Activated CD4-positive, alpha-beta T cell treated with anti-CD3 and anti-CD28 coated beads for 36 hours (primary cell): Measurements from ENCODE around the gene PHF12. TPM values are rescaled to one million over a fixed set of nuclear protein-coding genes. Genes with fewer than 3 reads are reported as not detected.
"Not testable (repeated sequence)": the region's sequence is repeated elsewhere in the genome, so short reads cannot be mapped to it uniquely, and the experiment has no call there.

Source experiments
- ATAC-seq: fragments of 200-7000 bp; cut with Tn5 transposase; one replicate; pipeline ENCODE4 v1.10.0; 2021; ENCODE audit warnings: mild to moderate bottlenecking, moderate library complexity
- CTCF ChIA-PET: fragments of 350-600 bp; sonication (Branson Sonifier 250); formaldehyde crosslinking; loops from one replicate; lab custom pipeline; 2021; ENCODE audit warnings: antibody characterized with exemption; lab: Charles Lee
- POLR2A ChIA-PET: fragments of 350-600 bp; sonication (Branson Sonifier 250); formaldehyde crosslinking; loops from one replicate; lab custom pipeline; 2021; ENCODE audit warnings: antibody characterized with exemption, inconsistent platforms; lab: Charles Lee
- DNase-seq: peaks from one replicate; pipeline ENCODE4 v3.0.0-alpha.2; 2020
- H3K27ac Mint-ChIP-seq: one replicate; pipeline ENCODE4 v1.8.0; 2021; ENCODE audit warnings: mixed read lengths
- H3K27me3 Mint-ChIP-seq: one replicate; pipeline ENCODE4 v1.8.0; 2021; ENCODE audit warnings: mixed read lengths
- H3K36me3 Mint-ChIP-seq: one replicate; pipeline ENCODE4 v1.8.0; 2021; ENCODE audit warnings: low read depth, mixed read lengths
- H3K4me1 Mint-ChIP-seq: one replicate; pipeline ENCODE4 v1.8.0; 2021; ENCODE audit warnings: mixed read lengths
- H3K4me3 Mint-ChIP-seq: one replicate; pipeline ENCODE4 v1.8.0; 2021; ENCODE audit warnings: mild to moderate bottlenecking, moderate library complexity, mixed read lengths
- H3K9me3 Mint-ChIP-seq: one replicate; pipeline ENCODE4 v1.8.0; 2021; ENCODE audit warnings: low read depth, mixed read lengths
- intact Hi-C, 2 experiments: fragments of 100-400 bp; cut with DNase I in 1 of 2; cut with micrococcal nuclease in 1 of 2; formaldehyde crosslinking; loops; one replicate each; pipeline versions ENCODE4 v1.14.2 to v1.15.1; 2022 to 2024; cut with DNase I, micrococcal nuclease
- total RNA-seq, 2 experiments: library from RNA; stranded (reverse); gene quantifications; one replicate each; pipeline ENCODE4 v1.2.3, GENCODE V29; 2021

PHF12 gene
- total RNA-seq, 2 experiments from 2014 or later = 48.6 to 52.3 TPM

GRCh38 chr17:28934508-28934907, 16.8 kb downstream of the PHF12 start:
- ATAC-seq, intact Hi-C loops, H3K9me3 Mint-ChIP-seq, H3K4me3 Mint-ChIP-seq, DNase-seq, POLR2A ChIA-PET, H3K27me3 Mint-ChIP-seq, H3K27ac Mint-ChIP-seq: not testable (repeated sequence)
- H3K36me3 Mint-ChIP-seq = peaks cover 43% of the 10 kb centered on the region
- CTCF ChIA-PET = interaction anchor here (0.7 to 4.6 kb wide), 8 partner anchors 9 to 208 kb away, joined by 3 to 20 read pairs (median 4); partner anchors contain the start of gene TLCD1
- H3K4me1 Mint-ChIP-seq = peaks cover 64% of the 10 kb centered on the region

GRCh38 chr17:28929787-28930186, 21.5 kb downstream of the PHF12 start:
- H3K4me3 Mint-ChIP-seq = no peak overlapping the region
- no peak for ATAC-seq
- peak overlapping the region; percentile 60 for H3K27ac Mint-ChIP-seq
- H3K4me1 Mint-ChIP-seq = peaks cover 62% of the 10 kb centered on the region
- DNase-seq = no peak
- POLR2A ChIA-PET = interaction anchor here (0.7 kb wide), 1 partner anchor 168 kb away, joined by 3 read pairs; no protein-coding TSS in a partner anchor
- H3K27me3 Mint-ChIP-seq = no peaks in the 10 kb centered on the region
- CTCF ChIA-PET = interaction anchor here (0.6 to 2.5 kb wide), 9 partner anchors 10 to 203 kb away, joined by 3 to 15 read pairs (median 6); no protein-coding TSS in a partner anchor
- H3K9me3 Mint-ChIP-seq = peaks cover 13% of the 10 kb centered on the region
- intact Hi-C loops = no loop called here
- H3K36me3 Mint-ChIP-seq = peaks cover 67% of the 10 kb centered on the region

- peaks cover 76% of the 10 kb centered on the region for H3K36me3 Mint-ChIP-seq
- peak overlapping the region; percentile 76 for H3K27ac Mint-ChIP-seq
- peaks cover 65% of the 10 kb centered on the region for H3K4me1 Mint-ChIP-seq
- no peak overlapping the region for H3K4me3 Mint-ChIP-seq
- ATAC-seq = peak; percentile 84
- CTCF ChIA-PET = interaction anchor here (1.2 to 3.2 kb wide), 7 partner anchors 11 to 201 kb away, joined by 4 to 28 read pairs (median 11); no protein-coding TSS in a partner anchor
- DNase-seq = peak; percentile 66
- POLR2A ChIA-PET = interaction anchor here (0.7 to 2.3 kb wide), 3 partner anchors 16 to 24 kb away, joined by 3 to 5 read pairs (median 3); partner anchors contain the start of gene PHF12
- H3K9me3 Mint-ChIP-seq = peaks cover 13% of the 10 kb centered on the region
- H3K27me3 Mint-ChIP-seq = no peaks in the 10 kb centered on the region
- intact Hi-C loops = no loop called here
Measured at GRCh38 chr17:28928061-28928460, 23.3 kb downstream of the PHF12 start.

DNA sequence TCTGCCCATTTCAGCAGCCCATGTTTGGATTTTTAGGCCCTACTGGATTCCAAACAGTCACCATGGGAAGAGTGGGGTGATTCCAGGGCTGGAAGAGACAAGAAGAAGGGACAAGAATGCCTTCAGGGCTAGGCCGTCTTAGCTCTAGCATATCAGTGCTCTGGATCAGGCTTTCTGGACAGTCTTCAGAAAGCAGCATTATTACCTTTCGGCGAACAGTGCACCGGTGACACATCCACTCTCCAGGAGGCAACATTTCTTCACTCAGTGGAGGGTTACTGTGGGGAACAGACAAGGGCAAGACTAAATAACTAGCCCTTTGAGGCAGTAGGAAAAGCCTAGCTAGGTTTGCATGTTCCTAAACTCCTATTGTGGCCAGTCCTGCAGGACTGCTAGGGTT, 24.5 kb downstream of the PHF12 start:
- DNase-seq = no peak
- no peaks in the 10 kb centered on the region for H3K27me3 Mint-ChIP-seq
- CTCF ChIA-PET = interaction anchor here (0.5 to 3.2 kb wide), 14 partner anchors 10 to 665 kb away, joined by 3 to 28 read pairs (median 6); partner anchors contain the start of genes FAM222B and PHF12
- POLR2A ChIA-PET = interaction anchor here (0.5 to 2.3 kb wide), 3 partner anchors 18 to 204 kb away, joined by 4 to 11 read pairs (median 5); partner anchors contain the start of gene PHF12
- H3K4me3 Mint-ChIP-seq = no peak overlapping the region
- ATAC-seq = no peak
- H3K27ac Mint-ChIP-seq = peak overlapping the region; percentile 88
- H3K4me1 Mint-ChIP-seq = peaks cover 60% of the 10 kb centered on the region
- peaks cover 79% of the 10 kb centered on the region for H3K36me3 Mint-ChIP-seq
- H3K9me3 Mint-ChIP-seq = peaks cover 13% of the 10 kb centered on the region
- intact Hi-C loops = loop anchor here (1.0 to 2.0 kb wide), 7 partner anchors 10 to 114 kb away; no protein-coding TSS in a partner anchor

DNA sequence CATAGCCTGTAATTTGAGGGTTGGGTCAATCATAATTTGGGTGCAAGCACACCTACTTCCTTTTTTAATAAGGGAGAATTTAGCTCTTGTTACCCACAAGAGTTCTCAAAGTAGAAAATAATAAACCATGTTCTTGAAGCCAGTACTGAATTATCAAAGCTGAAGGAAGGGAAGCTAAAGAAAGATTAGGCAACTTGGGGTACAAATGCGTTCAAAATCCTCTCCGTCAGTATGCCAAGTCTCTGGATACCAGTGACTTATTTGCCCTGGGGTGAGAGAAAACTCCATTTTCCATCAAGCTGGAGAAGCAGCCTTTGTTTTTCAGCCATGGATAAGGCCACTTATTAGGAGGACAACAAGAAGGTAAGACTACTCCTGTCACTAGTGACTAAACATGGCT, 25.0 kb downstream of the PHF12 start:
- POLR2A ChIA-PET = interaction anchor here (0.5 to 2.3 kb wide), 4 partner anchors 18 to 204 kb away, joined by 3 to 11 read pairs (median 4); partner anchors contain the start of gene PHF12
- Mint-ChIP-seq H3K36me3 (peaks cover 79% of the 10 kb centered on the region), H3K27ac (peak overlapping the region; percentile 88), H3K4me3 (peak overlapping the region; percentile 36), H3K9me3 (peaks cover 13% of the 10 kb centered on the region), H3K4me1 (peaks cover 59% of the 10 kb centered on the region), H3K27me3 (no peaks in the 10 kb centered on the region)
- DNase-seq = no peak
- CTCF ChIA-PET = interaction anchor here (0.5 to 3.2 kb wide), 16 partner anchors 10 to 665 kb away, joined by 3 to 28 read pairs (median 6); partner anchors contain the start of genes FAM222B, FLOT2 and PHF12
- ATAC-seq = no peak
- intact Hi-C loops = loop anchor here (1.0 to 2.0 kb wide), 7 partner anchors 10 to 114 kb away; no protein-coding TSS in a partner anchor

DNA sequence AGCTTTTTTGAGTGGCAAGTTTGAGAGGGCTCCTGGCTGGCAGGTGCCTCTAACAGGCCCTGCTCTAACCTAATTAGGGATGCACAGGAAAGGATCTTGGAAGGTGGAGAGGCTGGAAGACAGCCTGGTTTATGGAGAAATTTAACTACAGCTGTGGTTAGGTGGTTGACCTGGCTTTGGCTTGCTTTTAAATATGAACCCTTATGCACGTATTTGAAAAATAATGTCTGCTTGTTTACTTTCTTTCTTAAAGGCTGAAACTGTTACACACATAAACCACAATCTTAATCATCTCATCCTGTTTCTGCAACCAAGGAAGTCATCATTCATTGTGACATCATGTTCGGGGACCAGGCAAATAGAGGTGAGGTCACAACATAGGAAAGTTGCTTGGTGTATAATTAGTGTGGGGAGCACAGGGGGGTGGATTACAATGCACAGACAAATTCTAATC, 25.4 kb downstream of the PHF12 start:
- peaks cover 59% of the 10 kb centered on the region for H3K4me1 Mint-ChIP-seq
- CTCF ChIA-PET = interaction anchor here (0.6 to 3.2 kb wide), 18 partner anchors 8 to 445 kb away, joined by 3 to 28 read pairs (median 5); partner anchors contain the start of genes FAM222B, FLOT2 and PHF12

DNA sequence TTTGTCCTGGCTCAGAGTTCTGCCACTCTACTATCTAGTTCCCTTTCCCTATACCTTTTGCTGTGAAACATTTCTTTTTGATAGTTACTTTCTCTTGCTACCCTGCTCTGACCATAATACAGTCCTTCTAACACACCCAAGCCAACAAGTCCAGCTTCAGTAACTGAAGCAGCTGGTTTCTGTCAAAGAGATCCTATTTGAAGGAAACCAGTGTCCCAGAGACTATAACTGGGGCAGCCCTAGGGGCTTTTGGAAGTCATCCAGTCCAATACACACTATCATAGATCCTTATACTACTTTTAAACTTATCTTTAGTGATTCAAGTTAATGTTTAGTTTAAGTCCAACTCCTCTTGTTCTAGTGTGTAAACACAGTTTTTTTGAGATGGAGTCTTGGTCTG, 31.1 kb downstream of the PHF12 start:
- no peak for ATAC-seq
- Mint-ChIP-seq H3K27ac (peak overlapping the region; percentile 5), H3K36me3 (peaks cover 80% of the 10 kb centered on the region), H3K27me3 (no peaks in the 10 kb centered on the region), H3K4me3 (no peak overlapping the region), H3K9me3 (peaks cover 3% of the 10 kb centered on the region), H3K4me1 (peaks cover 22% of the 10 kb centered on the region)
- DNase-seq = no peak
- ChIA-PET CTCF (interaction anchor here (1.9 to 5.7 kb wide), 2 partner anchors 14 to 156 kb away, joined by 7 to 25 read pairs; no protein-coding TSS in a partner anchor), POLR2A (no interaction called here)
- intact Hi-C loops = no loop called here

More for the DNA sequence above, 25.4 kb downstream of the PHF12 start:
- DNase-seq = peak; percentile 51
- H3K27me3 Mint-ChIP-seq = no peaks in the 10 kb centered on the region
- H3K27ac Mint-ChIP-seq = peak overlapping the region; percentile 88
- intact Hi-C loops = loop anchor here (1.0 to 2.0 kb wide), 7 partner anchors 10 to 114 kb away; no protein-coding TSS in a partner anchor
- peak; percentile 84 for ATAC-seq
- peaks cover 82% of the 10 kb centered on the region for H3K36me3 Mint-ChIP-seq
- peak overlapping the region; percentile 36 for H3K4me3 Mint-ChIP-seq
- POLR2A ChIA-PET = interaction anchor here (1.0 to 2.3 kb wide), 2 partner anchors 23 to 26 kb away, joined by 3 to 5 read pairs; partner anchors contain the start of gene PHF12
- peaks cover 13% of the 10 kb centered on the region for H3K9me3 Mint-ChIP-seq

DNA sequence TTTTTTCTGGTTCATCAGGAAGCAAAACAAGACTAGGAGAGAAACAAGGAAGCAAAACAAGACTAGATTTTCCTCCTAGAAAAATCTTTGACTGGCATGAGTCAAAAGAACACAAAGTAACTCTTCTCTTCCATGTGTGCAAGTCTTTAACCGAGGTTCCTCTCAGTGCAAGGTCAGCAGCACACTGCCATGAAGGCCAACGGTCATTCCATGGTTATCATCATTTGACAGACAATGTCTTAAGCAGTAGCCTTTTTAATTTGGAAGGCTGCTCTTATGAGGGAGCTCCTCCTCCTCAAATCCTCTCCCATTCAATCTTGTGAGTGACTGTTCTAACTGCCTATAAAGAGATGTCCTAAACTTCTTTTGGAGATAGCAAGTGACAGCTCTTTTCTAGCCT, 33.0 kb downstream of the PHF12 start:
- H3K36me3 Mint-ChIP-seq = peaks cover 78% of the 10 kb centered on the region
- no peaks in the 10 kb centered on the region for H3K27me3 Mint-ChIP-seq

GRCh38 chr17:28917465-28917864, 33.9 kb downstream of the PHF12 start:
- Mint-ChIP-seq H3K4me3 (no peak overlapping the region), H3K36me3 (peaks cover 78% of the 10 kb centered on the region), H3K27ac (no peak overlapping the region), H3K4me1 (peaks cover 14% of the 10 kb centered on the region), H3K9me3 (peaks cover 9% of the 10 kb centered on the region), H3K27me3 (no peaks in the 10 kb centered on the region)
- POLR2A ChIA-PET = no interaction called here
- ATAC-seq (no peak), DNase-seq (no peak)
- CTCF ChIA-PET = interaction anchor here (0.6 to 5.7 kb wide), 11 partner anchors 8 to 178 kb away, joined by 3 to 28 read pairs (median 3); no protein-coding TSS in a partner anchor
- intact Hi-C loops = no loop called here

More for the DNA sequence above, 33.0 kb downstream of the PHF12 start:
- Mint-ChIP-seq H3K27ac (no peak overlapping the region), H3K4me3 (no peak overlapping the region), H3K4me1 (peaks cover 17% of the 10 kb centered on the region), H3K9me3 (peaks cover 9% of the 10 kb centered on the region)
- no peak for DNase-seq
- ATAC-seq = no peak
- ChIA-PET POLR2A (no interaction called here), CTCF (interaction anchor here (0.7 to 5.7 kb wide), 14 partner anchors 8 to 192 kb away, joined by 3 to 28 read pairs (median 4); partner anchors contain the start of gene NEK8)
- intact Hi-C loops = no loop called here

GRCh38 chr17:28917029-28917428, 34.3 kb downstream of the PHF12 start:
- ATAC-seq = no peak
- no peaks in the 10 kb centered on the region for H3K27me3 Mint-ChIP-seq
- peaks cover 9% of the 10 kb centered on the region for H3K9me3 Mint-ChIP-seq
- H3K4me3 Mint-ChIP-seq = no peak overlapping the region
- peaks cover 82% of the 10 kb centered on the region for H3K36me3 Mint-ChIP-seq
- peaks cover 14% of the 10 kb centered on the region for H3K4me1 Mint-ChIP-seq
- no peak for DNase-seq
- ChIA-PET POLR2A (no interaction called here), CTCF (interaction anchor here (0.6 to 5.7 kb wide), 15 partner anchors 9 to 190 kb away, joined by 3 to 28 read pairs (median 5); partner anchors contain the start of gene TLCD1)
- H3K27ac Mint-ChIP-seq = no peak overlapping the region
- intact Hi-C loops = no loop called here
